ENCODE data around the gene TNFAIP2. TPM values are rescaled to one million over a fixed set of nuclear protein-coding genes. Genes with fewer than 3 reads are reported as not detected.

The TNFAIP2 gene
- polyA plus RNA-seq, 1 donor from 2014 or later: 1.8 TPM

DNA sequence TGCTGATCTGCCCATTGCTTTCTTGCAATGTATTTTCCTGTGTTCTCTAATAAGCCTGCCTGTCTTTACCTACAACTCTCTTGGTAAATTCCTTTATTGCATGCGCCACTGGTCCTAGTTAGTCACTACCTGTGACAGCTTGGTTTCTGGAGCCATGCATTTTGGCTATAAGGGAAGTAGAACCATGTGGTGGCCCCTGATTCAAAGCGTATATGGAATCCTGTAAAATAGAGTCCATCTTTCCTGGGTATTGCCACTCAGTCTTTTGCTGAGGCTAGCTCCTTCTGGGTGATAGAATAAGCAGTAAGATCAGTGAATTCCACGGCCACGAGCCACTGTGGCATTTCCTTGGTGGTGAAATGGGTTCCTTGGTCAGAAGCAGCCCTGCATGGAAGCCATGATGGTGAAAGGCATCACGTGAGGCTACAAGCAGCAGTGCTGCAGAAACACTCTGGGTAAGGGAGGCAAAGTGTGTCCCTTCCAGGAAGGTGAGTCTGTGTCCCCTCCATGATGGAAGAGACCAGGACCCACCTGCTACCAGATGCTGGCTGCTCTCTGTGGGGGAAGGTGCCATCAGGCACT is 19.6 kb downstream of the TNFAIP2 start:
- H3K27ac ChIP-seq (ENCODE audit: low read length): no peak overlapping the region
- TF ChIP-seq MXI1 (conservative IDR thresholded peaks at IDR 0.05; ENCODE audit: poor library complexity, severe bottlenecking): no peak
- TF ChIP-seq TAF1 (IDR thresholded peaks at IDR 0.05; ENCODE audit: low read depth): no peak
- no peak for TF ChIP-seq EZH2 (IDR thresholded peaks at IDR 0.05; ENCODE audit: borderline replicate concordance, insufficient read depth, low read length, poor library complexity, severe bottlenecking)
- no peak for TF ChIP-seq SMC3 (conservative IDR thresholded peaks at IDR 0.05; ENCODE audit: poor library complexity)
- no peak for TF ChIP-seq RAD21 (conservative IDR thresholded peaks at IDR 0.05)
- TF ChIP-seq POLR2AphosphoS5 (IDR thresholded peaks at IDR 0.05): no peak
- TF ChIP-seq CTCF (IDR thresholded peaks at IDR 0.05; ENCODE audit: poor library complexity, severe bottlenecking): no peak
- no peak for TF ChIP-seq EP300 (conservative IDR thresholded peaks at IDR 0.05; ENCODE audit: poor library complexity, severe bottlenecking)
- TF ChIP-seq, protein P1, sequence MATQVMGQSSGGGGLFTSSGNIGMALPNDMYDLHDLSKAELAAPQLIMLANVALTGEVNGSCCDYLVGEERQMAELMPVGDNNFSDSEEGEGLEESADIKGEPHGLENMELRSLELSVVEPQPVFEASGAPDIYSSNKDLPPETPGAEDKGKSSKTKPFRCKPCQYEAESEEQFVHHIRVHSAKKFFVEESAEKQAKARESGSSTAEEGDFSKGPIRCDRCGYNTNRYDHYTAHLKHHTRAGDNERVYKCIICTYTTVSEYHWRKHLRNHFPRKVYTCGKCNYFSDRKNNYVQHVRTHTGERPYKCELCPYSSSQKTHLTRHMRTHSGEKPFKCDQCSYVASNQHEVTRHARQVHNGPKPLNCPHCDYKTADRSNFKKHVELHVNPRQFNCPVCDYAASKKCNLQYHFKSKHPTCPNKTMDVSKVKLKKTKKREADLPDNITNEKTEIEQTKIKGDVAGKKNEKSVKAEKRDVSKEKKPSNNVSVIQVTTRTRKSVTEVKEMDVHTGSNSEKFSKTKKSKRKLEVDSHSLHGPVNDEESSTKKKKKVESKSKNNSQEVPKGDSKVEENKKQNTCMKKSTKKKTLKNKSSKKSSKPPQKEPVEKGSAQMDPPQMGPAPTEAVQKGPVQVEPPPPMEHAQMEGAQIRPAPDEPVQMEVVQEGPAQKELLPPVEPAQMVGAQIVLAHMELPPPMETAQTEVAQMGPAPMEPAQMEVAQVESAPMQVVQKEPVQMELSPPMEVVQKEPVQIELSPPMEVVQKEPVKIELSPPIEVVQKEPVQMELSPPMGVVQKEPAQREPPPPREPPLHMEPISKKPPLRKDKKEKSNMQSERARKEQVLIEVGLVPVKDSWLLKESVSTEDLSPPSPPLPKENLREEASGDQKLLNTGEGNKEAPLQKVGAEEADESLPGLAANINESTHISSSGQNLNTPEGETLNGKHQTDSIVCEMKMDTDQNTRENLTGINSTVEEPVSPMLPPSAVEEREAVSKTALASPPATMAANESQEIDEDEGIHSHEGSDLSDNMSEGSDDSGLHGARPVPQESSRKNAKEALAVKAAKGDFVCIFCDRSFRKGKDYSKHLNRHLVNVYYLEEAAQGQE (IDR thresholded peaks at IDR 0.05; ENCODE audit: borderline replicate concordance): no peak
- no peaks in the 10 kb centered on the region for H3F3A ChIP-seq (ENCODE audit: insufficient read depth, low read length, poor library complexity, severe bottlenecking)
- H3K4me3 ChIP-seq (ENCODE audit: low read length): no peak overlapping the region
- no peaks in the 10 kb centered on the region for H4K20me1 ChIP-seq (ENCODE audit: insufficient read depth)
- no peak overlapping the region for H2AFZ ChIP-seq (ENCODE audit: low read depth, low read length)
- H3K4me2 ChIP-seq (ENCODE audit: low read length): no peak overlapping the region
- no peak overlapping the region for H3K9ac ChIP-seq (ENCODE audit: low read length)
- H3K9me2 ChIP-seq (ENCODE audit: insufficient read depth, low read length): no peaks in the 10 kb centered on the region
- H3K27me3 ChIP-seq (ENCODE audit: insufficient read depth, low read depth, low read length): no peaks in the 10 kb centered on the region
- H3K36me3 ChIP-seq (ENCODE audit: insufficient read depth, low read length): no peaks in the 10 kb centered on the region
- H3K9me3 ChIP-seq (ENCODE audit: low read length): no peaks in the 10 kb centered on the region
- no peaks in the 10 kb centered on the region for H3K79me2 ChIP-seq (replicated peaks; ENCODE audit: insufficient read depth, low read length)

DNA sequence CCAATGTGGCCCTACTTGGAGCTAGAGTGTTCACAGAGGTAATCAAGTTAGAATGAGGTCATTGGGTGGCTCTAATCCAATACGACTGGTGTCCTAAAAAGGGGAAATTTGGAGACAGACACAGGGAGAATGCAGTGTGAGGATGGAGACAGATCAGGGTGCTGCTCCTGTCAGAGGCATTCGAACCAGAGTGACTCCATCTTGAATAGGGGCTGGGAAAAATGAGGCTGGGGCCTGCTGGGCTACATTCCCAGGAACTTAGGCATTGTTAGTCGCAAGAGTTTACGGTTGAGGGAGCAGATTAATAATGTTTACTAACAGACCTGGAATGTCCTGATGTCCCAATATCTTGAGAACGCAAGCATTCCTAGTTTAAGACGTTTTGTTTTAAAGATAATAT is 20.2 kb downstream of the TNFAIP2 start:
- Histone ChIP-seq H3K9me3 (ENCODE audit: low read length) (no peaks in the 10 kb centered on the region), H3K27ac (ENCODE audit: low read length) (no peak overlapping the region), H3K79me2 (replicated peaks; ENCODE audit: insufficient read depth, low read length) (no peaks in the 10 kb centered on the region), H3K36me3 (ENCODE audit: insufficient read depth, low read length) (no peaks in the 10 kb centered on the region), H3F3A (ENCODE audit: insufficient read depth, low read length, poor library complexity, severe bottlenecking) (no peaks in the 10 kb centered on the region), H4K20me1 (ENCODE audit: insufficient read depth) (no peaks in the 10 kb centered on the region), H2AFZ (ENCODE audit: low read depth, low read length) (no peak overlapping the region), H3K4me2 (ENCODE audit: low read length) (no peak overlapping the region), H3K9ac (ENCODE audit: low read length) (no peak overlapping the region), H3K4me3 (ENCODE audit: low read length) (no peak overlapping the region), H3K9me2 (ENCODE audit: insufficient read depth, low read length) (no peaks in the 10 kb centered on the region), H3K27me3 (ENCODE audit: insufficient read depth, low read depth, low read length) (no peaks in the 10 kb centered on the region)
- TF ChIP-seq RAD21 (conservative IDR thresholded peaks at IDR 0.05): no peak
- no peak for TF ChIP-seq MXI1 (conservative IDR thresholded peaks at IDR 0.05; ENCODE audit: poor library complexity, severe bottlenecking)
